GM23248 (cell line): ENCODE measurements around the gene SOX6.

Experiments used
- EZH2 ChIP-seq: fragments of 200-600 bp; sonication (generic); IDR thresholded peaks from 2 replicates; pipeline ENCODE4 v1.6.1; 2018; ENCODE audit warnings: antibody characterized with exemption, mild to moderate bottlenecking; ENCODE audit not compliant: insufficient read depth, poor library complexity, severe bottlenecking
- EZH2phosphoT487 ChIP-seq: fragments of 200-600 bp; sonication (generic); IDR thresholded peaks from 2 replicates; pipeline ENCODE4 v1.6.1; 2018; ENCODE audit warnings: antibody characterized with exemption, moderate library complexity, mild to moderate bottlenecking, low read depth; ENCODE audit not compliant: insufficient read depth

DNA sequence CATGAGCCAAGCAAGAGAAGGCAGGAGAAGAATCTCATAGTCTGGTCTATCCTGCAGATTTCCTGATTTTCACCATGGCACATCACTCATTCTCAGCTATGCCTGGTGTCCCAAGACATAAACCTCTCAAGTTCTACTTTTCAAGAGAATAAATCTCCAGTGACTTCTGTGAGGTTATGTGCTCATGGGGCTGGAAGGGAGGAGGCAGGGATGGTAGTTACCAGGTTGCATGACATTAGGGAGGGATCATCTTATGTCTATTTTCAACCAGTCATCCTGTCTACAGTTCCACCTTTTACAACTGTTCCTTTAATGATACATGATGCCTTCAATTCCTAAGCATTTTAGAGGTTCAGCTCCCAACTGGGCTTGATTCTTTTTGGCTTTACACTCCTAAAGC lies 297.7 kb downstream of the SOX6 start:
- TF ChIP-seq EZH2phosphoT487 (no peak), EZH2 (no peak)
